Natural killer cell (primary cell): ENCODE measurements around the gene PTGR2. TPM values are rescaled to one million over a fixed set of nuclear protein-coding genes. Genes with fewer than 3 reads are reported as not detected.
"Not testable (repeated sequence)": the region's sequence is repeated elsewhere in the genome, so short reads cannot be mapped to it uniquely, and the experiment has no call there.

Experiments used
- ATAC-seq, 3 donors: fragments of 150-1000 bp in 2 of 3; fragments of 200-7000 bp in 1 of 3; cut with Tn5 transposase; 1 replicate in 1 of 3; 2 replicates in 2 of 3; pipeline ENCODE4 v1.10.0; 2021; ENCODE audit warnings: mild to moderate bottlenecking in 2 of 3, moderate library complexity in 2 of 3
- DNase-seq, 2 donors: peaks; one replicate each; pipeline versions ENCODE4 v3.0.0 to v3.0.0-alpha.2; 2013 to 2021; ENCODE audit warnings: mixed read lengths in 1 of 2
- H3K27ac ChIP-seq: one replicate; pipeline ENCODE4 v1.5.1; 2013; ENCODE audit warnings: mild to moderate bottlenecking, low read length
- H3K27me3 ChIP-seq: one replicate; pipeline ENCODE4 v1.6.1; 2013; ENCODE audit warnings: low read length; ENCODE audit not compliant: control insufficient read depth, insufficient read depth
- H3K36me3 ChIP-seq: one replicate; pipeline ENCODE4 v1.6.1; 2013; ENCODE audit warnings: low read length; ENCODE audit not compliant: control insufficient read depth, insufficient read depth
- H3K4me1 ChIP-seq: one replicate; pipeline ENCODE4 v1.6.1; 2013; ENCODE audit warnings: low read length; ENCODE audit not compliant: control insufficient read depth, insufficient read depth
- H3K4me3 ChIP-seq: one replicate; pipeline ENCODE4 v1.5.1; 2013; ENCODE audit warnings: low read length
- H3K9me3 ChIP-seq: one replicate; pipeline ENCODE4 v1.6.1; 2013; ENCODE audit warnings: low read length; ENCODE audit not compliant: control insufficient read depth, insufficient read depth
- H3K27ac Mint-ChIP-seq, 2 donors: one replicate each; pipeline ENCODE4 v1.8.0; 2022; ENCODE audit warnings: mild to moderate bottlenecking in 2 of 2, mixed read lengths in 2 of 2, moderate library complexity in 1 of 2
- H3K27me3 Mint-ChIP-seq, 2 donors: one replicate each; pipeline ENCODE4 v1.8.0; 2022; ENCODE audit warnings: low read depth in 2 of 2, mixed read lengths in 2 of 2
- H3K36me3 Mint-ChIP-seq: one replicate; pipeline ENCODE4 v1.8.0; 2022; ENCODE audit warnings: mixed read lengths
- H3K4me1 Mint-ChIP-seq, 2 donors: one replicate each; pipeline ENCODE4 v1.8.0; 2022; ENCODE audit warnings: mixed read lengths in 2 of 2
- H3K4me3 Mint-ChIP-seq: one replicate; pipeline ENCODE4 v1.8.0; 2022; ENCODE audit warnings: mild to moderate bottlenecking, moderate library complexity, mixed read lengths
- H3K9me3 Mint-ChIP-seq, 2 donors: one replicate each; pipeline ENCODE4 v1.8.0; 2022; ENCODE audit warnings: mixed read lengths in 2 of 2
- CTCF ChIP-seq: fragments of 200-600 bp; IDR thresholded peaks from one replicate; pipeline ENCODE4 v1.8.0; 2022; ENCODE audit warnings: antibody characterized with exemption
- WGBS: methylation state at CpG from one replicate; pipeline ENCODE4 v1.1.7; 2013; ENCODE audit warnings: missing lambda C conversion rate; ENCODE audit not compliant: insufficient coverage; 5-methylcytosine and 5-hydroxymethylcytosine counted together
- intact Hi-C: fragments of 100-400 bp; cut with micrococcal nuclease; formaldehyde crosslinking; loops from one replicate; pipeline ENCODE4 v1.14.2; 2022
- total RNA-seq, 4 donors: library from RNA; stranded (reverse); fragments of 120-200 nt in 1 of 4; gene quantifications; one replicate each; pipeline versions ENCODE4 v1.2.3 to v1.2.4, GENCODE V29; 2013 to 2022

The PTGR2 gene
- total RNA-seq, 3 donors from 2014 or later (not counting 1 experiment from before 2014, with no cell fraction given): 0.48 to 1.5 (median 1.5) TPM

GRCh38 chr14:73913256-73913655, 61.6 kb downstream of the PTGR2 start:
- intact Hi-C loops: no loop called here
- H3K27me3 ChIP-seq: no peaks in the 10 kb centered on the region
- H3K4me1 Mint-ChIP-seq: peaks cover 16% of the 10 kb centered on the region in 2 donors
- ATAC-seq: no peak
- peaks cover 2% of the 10 kb centered on the region for H3K9me3 ChIP-seq
- DNase-seq: no peak
- H3K4me3 ChIP-seq: no peak overlapping the region
- H3K27ac ChIP-seq: no peak overlapping the region
- TF ChIP-seq CTCF: no peak
- H3K4me3 Mint-ChIP-seq: no peak overlapping the region
- H3K36me3 ChIP-seq: peaks cover 62% of the 10 kb centered on the region
- no peaks in the 10 kb centered on the region for H3K4me1 ChIP-seq
- 94% methylated on average over 3 of the region's 3 CpGs for WGBS
- H3K36me3 Mint-ChIP-seq: peaks cover 54% of the 10 kb centered on the region
- H3K9me3 Mint-ChIP-seq: no peaks in the 10 kb centered on the region
- H3K27ac Mint-ChIP-seq: no peak overlapping the region
- no peaks in the 10 kb centered on the region for H3K27me3 Mint-ChIP-seq

- intact Hi-C loops: no loop called here
- peak overlapping the region; percentile 6 to 73 for H3K27ac Mint-ChIP-seq
- Histone ChIP-seq H3K4me3 (no peak overlapping the region), H3K36me3 (peaks cover 43% of the 10 kb centered on the region), H3K27me3 (no peaks in the 10 kb centered on the region), H3K4me1 (no peaks in the 10 kb centered on the region), H3K9me3 (peaks cover 2% of the 10 kb centered on the region), H3K27ac (no peak overlapping the region)
- WGBS: over 99% methylated on average over 6 of the region's 6 CpGs
- no peak for DNase-seq
- no peak overlapping the region for H3K4me3 Mint-ChIP-seq
- no peaks in the 10 kb centered on the region for H3K27me3 Mint-ChIP-seq
- ATAC-seq: no peak
- H3K4me1 Mint-ChIP-seq: peaks cover under 1 to 13% of the 10 kb centered on the region in 2 donors
- no peaks in the 10 kb centered on the region for H3K9me3 Mint-ChIP-seq
- no peak for TF ChIP-seq CTCF
- H3K36me3 Mint-ChIP-seq: peaks cover 26% of the 10 kb centered on the region
These were observed 64.7 kb downstream of the PTGR2 start for GRCh38 chr14:73916324-73916723.

- ATAC-seq, H3K27ac ChIP-seq, H3K4me1 ChIP-seq, H3K4me3 ChIP-seq, intact Hi-C loops, H3K27me3 Mint-ChIP-seq, H3K27me3 ChIP-seq, DNase-seq, H3K4me3 Mint-ChIP-seq, H3K9me3 Mint-ChIP-seq, H3K36me3 Mint-ChIP-seq, H3K27ac Mint-ChIP-seq, H3K9me3 ChIP-seq: not testable (repeated sequence)
- 94% methylated on average over 2 of the region's 2 CpGs for WGBS
- peaks cover 5 to 11% of the 10 kb centered on the region in 2 donors for H3K4me1 Mint-ChIP-seq
- H3K36me3 ChIP-seq: peaks cover 50% of the 10 kb centered on the region
These were observed 67.8 kb downstream of the PTGR2 start for GRCh38 chr14:73919457-73919856.

DNA sequence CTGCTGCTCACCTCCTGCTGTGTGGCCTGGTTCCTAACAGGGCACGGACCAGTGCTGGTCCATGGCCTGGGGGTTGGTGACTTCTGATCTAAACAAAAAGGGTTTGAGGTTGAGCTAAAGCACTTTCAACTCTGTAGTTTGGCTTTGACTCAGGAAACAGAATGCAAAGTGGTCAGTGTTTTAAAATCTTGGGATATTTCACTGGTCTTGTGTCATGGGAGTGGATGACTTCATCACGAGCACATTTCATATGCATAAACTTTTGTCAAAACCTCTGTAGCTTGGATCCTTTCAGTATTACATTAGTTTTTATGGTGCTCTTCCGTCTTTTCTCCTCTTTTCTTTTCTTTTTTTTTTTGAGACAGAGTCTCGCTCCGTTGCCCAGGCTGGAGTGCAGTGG, 72.7 kb downstream of the PTGR2 start:
- Mint-ChIP-seq H3K27ac (no peak overlapping the region), H3K9me3 (no peaks in the 10 kb centered on the region), H3K4me1 (peaks cover 9 to 11% of the 10 kb centered on the region in 2 donors), H3K36me3 (peaks cover 8% of the 10 kb centered on the region), H3K27me3 (no peaks in the 10 kb centered on the region), H3K4me3 (no peak overlapping the region)
- H3K4me3 ChIP-seq: no peak overlapping the region
- 99% methylated on average over 4 of the region's 5 CpGs for WGBS
- H3K9me3 ChIP-seq: no peaks in the 10 kb centered on the region
- intact Hi-C loops: no loop called here
- H3K27me3 ChIP-seq: no peaks in the 10 kb centered on the region
- DNase-seq (no peak), ATAC-seq (no peak)
- no peak for TF ChIP-seq CTCF
- H3K36me3 ChIP-seq: peaks cover 67% of the 10 kb centered on the region
- no peaks in the 10 kb centered on the region for H3K4me1 ChIP-seq
- no peak overlapping the region for H3K27ac ChIP-seq

Other genes with a start within 250 kb of the PTGR2 start
- not detected for gene ACOT6, start 239.3 kb upstream of the PTGR2 start, total RNA-seq
- gene DNAL1, start 206.8 kb upstream of the PTGR2 start, total RNA-seq: 10 to 100 TPM in 2 of 3 donors, 1 to 10 TPM in 1; 6.7 to 10.3 (median 10.1) TPM
- gene PNMA1, start 137.4 kb upstream of the PTGR2 start, total RNA-seq: 10 to 100 TPM; 26.0 to 32.3 (median 28.9) TPM
- gene ZNF410, start 35.0 kb downstream of the PTGR2 start, total RNA-seq: 100 to 1,000 TPM; 111 to 118 (median 113) TPM
- 1 to 10 TPM; 2.5 to 4.8 (median 3.1) TPM for gene FAM161B, start 98.3 kb downstream of the PTGR2 start, total RNA-seq
- gene COQ6, start 98.5 kb downstream of the PTGR2 start, total RNA-seq: 10 to 100 TPM; 20.8 to 24.0 (median 21.7) TPM
- gene ENTPD5, start 167.5 kb downstream of the PTGR2 start, total RNA-seq: 10 to 100 TPM in 2 of 3 donors, 1 to 10 TPM in 1; 8.6 to 15.7 (median 13.0) TPM
- 1 to 10 TPM; 3.1 to 3.6 (median 3.2) TPM for gene BBOF1, start 167.5 kb downstream of the PTGR2 start, total RNA-seq
- 1 to 10 TPM; 8.5 to 9.6 (median 9.5) TPM for gene ALDH6A1, start 232.6 kb downstream of the PTGR2 start, total RNA-seq
- gene LIN52, start 233.1 kb downstream of the PTGR2 start, total RNA-seq: 10 to 100 TPM; 10.6 to 15.0 (median 12.8) TPM